ENCODE measurements around the gene SCFD1. TPM values are rescaled to one million over a fixed set of nuclear protein-coding genes. Genes with fewer than 3 reads are reported as not detected.

The SCFD1 gene
- total RNA-seq, 4 donors from 2014 or later = 93.4 to 148 (median 106) TPM

GRCh38 chr14:30708157-30708556 lies 86.0 kb downstream of the SCFD1 start:
- Histone ChIP-seq H3K9me3 (no peaks in the 10 kb centered on the region), H3K4me3 (replicated peaks in 1 of 3) (no peak overlapping the region), H3K27me3 (no peaks in the 10 kb centered on the region), H3K4me1 (peaks cover 3 to 15% of the 10 kb centered on the region in 2 donors), H3K36me3 (no peaks in the 10 kb centered on the region), H3K27ac (no peak overlapping the region)
- no peak for TF ChIP-seq POLR2A (IDR thresholded peaks at IDR 0.05)
- TF ChIP-seq, protein P1, sequence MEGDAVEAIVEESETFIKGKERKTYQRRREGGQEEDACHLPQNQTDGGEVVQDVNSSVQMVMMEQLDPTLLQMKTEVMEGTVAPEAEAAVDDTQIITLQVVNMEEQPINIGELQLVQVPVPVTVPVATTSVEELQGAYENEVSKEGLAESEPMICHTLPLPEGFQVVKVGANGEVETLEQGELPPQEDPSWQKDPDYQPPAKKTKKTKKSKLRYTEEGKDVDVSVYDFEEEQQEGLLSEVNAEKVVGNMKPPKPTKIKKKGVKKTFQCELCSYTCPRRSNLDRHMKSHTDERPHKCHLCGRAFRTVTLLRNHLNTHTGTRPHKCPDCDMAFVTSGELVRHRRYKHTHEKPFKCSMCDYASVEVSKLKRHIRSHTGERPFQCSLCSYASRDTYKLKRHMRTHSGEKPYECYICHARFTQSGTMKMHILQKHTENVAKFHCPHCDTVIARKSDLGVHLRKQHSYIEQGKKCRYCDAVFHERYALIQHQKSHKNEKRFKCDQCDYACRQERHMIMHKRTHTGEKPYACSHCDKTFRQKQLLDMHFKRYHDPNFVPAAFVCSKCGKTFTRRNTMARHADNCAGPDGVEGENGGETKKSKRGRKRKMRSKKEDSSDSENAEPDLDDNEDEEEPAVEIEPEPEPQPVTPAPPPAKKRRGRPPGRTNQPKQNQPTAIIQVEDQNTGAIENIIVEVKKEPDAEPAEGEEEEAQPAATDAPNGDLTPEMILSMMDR (IDR thresholded peaks at IDR 0.05) = no peak
- DNase-seq = no peak
- intact Hi-C loops (cut with DNase I) = no loop called here
- WGBS, 2 donors = 76 to 90% methylated on average over 2 of the region's 2 CpGs

DNA sequence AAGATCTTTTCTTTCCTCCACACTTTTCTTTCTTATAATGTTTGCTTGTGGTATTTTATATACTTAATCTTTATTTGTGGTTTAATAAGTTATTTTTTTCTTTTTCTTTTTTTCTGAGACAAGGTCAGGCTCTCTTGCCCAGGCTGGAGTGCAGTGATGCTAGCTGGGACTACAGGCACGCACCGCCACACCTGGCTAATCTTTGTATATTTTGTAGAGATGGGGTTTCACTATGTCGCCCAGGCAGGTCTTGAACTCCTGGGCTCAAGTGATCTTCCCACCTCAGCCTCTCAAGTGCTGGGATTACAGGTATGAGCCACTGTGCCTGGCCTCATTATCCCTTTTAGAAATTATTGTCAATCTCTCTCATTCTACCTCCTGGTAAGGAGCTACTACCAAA lies 87.1 kb downstream of the SCFD1 start:
- H3K9me3 ChIP-seq = no peaks in the 10 kb centered on the region
- H3K36me3 ChIP-seq = no peaks in the 10 kb centered on the region
- H3K4me1 ChIP-seq = peaks cover 3 to 15% of the 10 kb centered on the region in 2 donors
- peak; percentile 53 to 65 for DNase-seq
- TF ChIP-seq, protein P1 (IDR thresholded peaks at IDR 0.05) = no peak
- TF ChIP-seq POLR2A (IDR thresholded peaks at IDR 0.05) = no peak
- 42 to 43% methylated on average over 3 of the region's 3 CpGs for WGBS, 2 donors
- intact Hi-C loops (cut with DNase I) = no loop called here
- no peaks in the 10 kb centered on the region for H3K27me3 ChIP-seq
- H3K4me3 ChIP-seq (replicated peaks in 1 of 3) = no peak overlapping the region
- H3K27ac ChIP-seq = no peak overlapping the region

DNA sequence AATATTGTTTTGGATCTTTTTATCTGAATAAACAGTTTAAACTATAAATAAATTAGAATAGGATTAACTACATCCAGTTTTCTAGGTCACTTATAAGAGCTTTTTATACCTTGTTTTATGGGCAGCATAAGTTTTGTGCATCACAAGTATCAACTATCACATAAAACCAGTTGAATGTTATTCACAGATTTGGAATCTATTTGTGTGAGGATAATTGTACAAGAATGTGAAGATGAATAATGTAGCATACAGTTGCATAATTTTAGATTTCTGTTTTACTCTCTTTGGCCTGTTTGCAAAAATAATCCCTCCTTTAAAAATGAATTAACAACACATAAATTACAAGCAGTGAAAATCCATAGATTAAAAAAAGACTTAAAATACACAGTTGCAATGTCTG lies 88.8 kb downstream of the SCFD1 start:
- H3K36me3 ChIP-seq = no peaks in the 10 kb centered on the region
- H3K4me1 ChIP-seq = peaks cover 3 to 15% of the 10 kb centered on the region in 2 donors
- TF ChIP-seq, protein P1 (IDR thresholded peaks at IDR 0.05) = no peak
- TF ChIP-seq POLR2A (IDR thresholded peaks at IDR 0.05) = no peak
- intact Hi-C loops (cut with DNase I) = no loop called here
- no peaks in the 10 kb centered on the region for H3K27me3 ChIP-seq
- no peak overlapping the region for H3K4me3 ChIP-seq (replicated peaks in 1 of 3)
- H3K27ac ChIP-seq = no peak overlapping the region
- no peak for DNase-seq
- no peaks in the 10 kb centered on the region for H3K9me3 ChIP-seq

- no peaks in the 10 kb centered on the region for H3K9me3 ChIP-seq
- 97% methylated on average over 3 of the region's 3 CpGs for WGBS, 2 donors
- H3K4me3 ChIP-seq (replicated peaks in 1 of 3) = no peak overlapping the region
- H3K4me1 ChIP-seq = no peaks in the 10 kb centered on the region
- H3K36me3 ChIP-seq = peaks cover 0 to 4% of the 10 kb centered on the region in 2 donors
- TF ChIP-seq, protein P1 (IDR thresholded peaks at IDR 0.05) = no peak
- TF ChIP-seq POLR2A (IDR thresholded peaks at IDR 0.05) = no peak
- H3K27ac ChIP-seq = no peak overlapping the region
- intact Hi-C loops (cut with DNase I) = no loop called here
- DNase-seq = no peak
- H3K27me3 ChIP-seq = no peaks in the 10 kb centered on the region
These were observed 97.0 kb downstream of the SCFD1 start for GRCh38 chr14:30719137-30719536.

- no peak for DNase-seq
- 94% methylated on average over 5 of the region's 5 CpGs for WGBS, 2 donors
- Histone ChIP-seq H3K9me3 (no peaks in the 10 kb centered on the region), H3K27me3 (no peaks in the 10 kb centered on the region), H3K27ac (no peak overlapping the region), H3K4me3 (replicated peaks in 1 of 3) (no peak overlapping the region), H3K36me3 (peaks cover 0 to 6% of the 10 kb centered on the region in 2 donors), H3K4me1 (peaks cover 0 to 3% of the 10 kb centered on the region in 2 donors)
- intact Hi-C loops (cut with DNase I) = no loop called here
- no peak for TF ChIP-seq POLR2A (IDR thresholded peaks at IDR 0.05)
- TF ChIP-seq, protein P1 (IDR thresholded peaks at IDR 0.05) = no peak
These were observed 103.6 kb downstream of the SCFD1 start for GRCh38 chr14:30725763-30726162.
